HepG2 (cell line): ENCODE measurements around the gene TRIM66.

Source experiments
- CEBPG ChIP-seq: IDR thresholded peaks from 2 replicates; pipeline ENCODE4 v1.6.1; 2016
- CTCF ChIP-seq: sonication (generic); formaldehyde crosslinking; IDR thresholded peaks from 2 replicates; pipeline ENCODE4 v1.5.0; 2020; ENCODE audit warnings: mild to moderate bottlenecking, missing genetic modification reagents, moderate library complexity
- MEIS2 ChIP-seq: sonication (generic); formaldehyde crosslinking; IDR thresholded peaks from 2 replicates; pipeline ENCODE4 v1.9.0; 2021; ENCODE audit warnings: mild to moderate bottlenecking, missing genetic modification reagents
- MTA3 ChIP-seq: sonication (generic); formaldehyde crosslinking; IDR thresholded peaks from 2 replicates; pipeline ENCODE4 v1.4.0; 2020; ENCODE audit warnings: missing genetic modification reagents
- POLR2AphosphoS5 ChIP-seq: IDR thresholded peaks from 2 replicates; pipeline ENCODE4 v1.6.1; 2012; ENCODE audit warnings: low read depth, low read length
- ZBTB8A ChIP-seq: sonication (generic); formaldehyde crosslinking; IDR thresholded peaks from 2 replicates; pipeline ENCODE4 v1.4.0; 2020; ENCODE audit warnings: mild to moderate bottlenecking, low read depth, missing genetic modification reagents, borderline replicate concordance

DNA sequence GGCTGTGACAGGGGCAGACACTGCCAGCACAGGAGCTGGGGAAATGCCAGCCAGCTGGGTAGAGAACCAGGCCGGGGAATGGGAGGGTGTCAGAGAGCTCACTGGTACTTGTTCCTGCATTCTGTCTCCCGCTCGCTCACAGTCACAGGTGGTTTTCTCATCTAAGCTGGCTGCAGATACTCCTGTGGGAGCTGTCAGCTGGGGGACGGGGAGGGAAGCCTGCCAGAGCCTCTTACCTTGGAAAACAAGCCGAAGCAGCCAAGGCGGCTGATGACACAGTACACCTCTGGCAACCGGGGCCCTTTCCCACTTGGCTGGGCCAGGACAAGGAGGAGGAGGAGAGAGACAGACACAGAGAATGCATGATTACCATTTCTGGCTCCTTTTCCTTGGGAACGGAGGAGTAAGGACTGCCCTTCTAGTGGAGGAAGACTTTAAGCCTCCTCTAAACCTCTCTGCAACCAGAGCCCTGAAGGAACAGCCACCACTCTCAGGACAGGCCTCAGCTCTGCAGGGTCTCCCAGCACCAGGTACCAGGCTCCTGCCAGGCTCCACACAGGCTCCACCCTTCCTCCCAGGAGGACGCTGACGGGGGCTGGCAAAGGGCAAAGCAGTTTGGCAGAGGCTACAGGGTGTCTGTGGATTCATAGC lies 25.2 kb upstream of the TRIM66 start:
- no peak for TF ChIP-seq ZBTB8A
- TF ChIP-seq CEBPG (CRISPR knock-in tag): no peak
- TF ChIP-seq CTCF (CRISPR knock-in tag): no peak
- no peak for TF ChIP-seq MEIS2 (CRISPR knock-in tag)
- no peak for TF ChIP-seq MTA3 (CRISPR knock-in tag)
- no peak for TF ChIP-seq POLR2AphosphoS5
